Measurements from ENCODE around the gene CABP1.

CABP1 gene

GRCh38 chr12:120652656-120653435 is 12.4 kb downstream of the CABP1 start:
- TF ChIP-seq CTCF (IDR thresholded peaks at IDR 0.05; ENCODE audit: insufficient read depth, low read depth, low read length, missing control alignments) = no peak
- no peak overlapping the region for H3K4me3 ChIP-seq (ENCODE audit: low read length)
- no peak for DNase-seq (ENCODE audit: low read depth)

GRCh38 chr12:120653611-120654010 is 13.2 kb downstream of the CABP1 start:
- no peak for DNase-seq (ENCODE audit: low read depth)
- no peak overlapping the region for H3K4me3 ChIP-seq (ENCODE audit: low read length)
- TF ChIP-seq CTCF (IDR thresholded peaks at IDR 0.05; ENCODE audit: insufficient read depth, low read depth, low read length, missing control alignments) = no peak

- DNase-seq (ENCODE audit: low read depth) = no peak
- TF ChIP-seq CTCF (IDR thresholded peaks at IDR 0.05; ENCODE audit: insufficient read depth, low read depth, low read length, missing control alignments) = no peak
- H3K4me3 ChIP-seq (ENCODE audit: low read length) = no peak overlapping the region
Observed at GRCh38 chr12:120654656-120655055, 14.2 kb downstream of the CABP1 start.

- H3K4me3 ChIP-seq (ENCODE audit: low read length) = no peak overlapping the region
- DNase-seq (ENCODE audit: low read depth) = no peak
- no peak for TF ChIP-seq CTCF (IDR thresholded peaks at IDR 0.05; ENCODE audit: insufficient read depth, low read depth, low read length, missing control alignments)
Observed at GRCh38 chr12:120656008-120656407, 15.6 kb downstream of the CABP1 start.

GRCh38 chr12:120658286-120659150 is 18.1 kb downstream of the CABP1 start:
- TF ChIP-seq CTCF (IDR thresholded peaks at IDR 0.05; ENCODE audit: insufficient read depth, low read depth, low read length, missing control alignments) = no peak
- DNase-seq (ENCODE audit: low read depth) = no peak
- no peak overlapping the region for H3K4me3 ChIP-seq (ENCODE audit: low read length)

GRCh38 chr12:120659151-120659525 is 18.7 kb downstream of the CABP1 start:
- no peak for TF ChIP-seq CTCF (IDR thresholded peaks at IDR 0.05; ENCODE audit: insufficient read depth, low read depth, low read length, missing control alignments)
- no peak overlapping the region for H3K4me3 ChIP-seq (ENCODE audit: low read length)
- DNase-seq (ENCODE audit: low read depth) = no peak

Measured in epithelial cell of esophagus (primary cell).